22Rv1 (cell line): ENCODE measurements around the gene PALD1.

Experiments used
- CTCF ChIP-seq: fragments of 450-650 bp; IDR thresholded peaks from 2 replicates; pipeline ENCODE4 v1.5.1; 2017; ENCODE audit warnings: mild to moderate bottlenecking
- ZFX ChIP-seq: fragments of 450-650 bp; IDR thresholded peaks from 2 replicates; pipeline ENCODE4 v1.6.1; 2017; ENCODE audit warnings: antibody characterized with exemption, borderline replicate concordance

- no peak for TF ChIP-seq CTCF
- TF ChIP-seq ZFX, result no peak
Measured at GRCh38 chr10:70542565-70542938, 64.0 kb downstream of the PALD1 start.
